HCT116 (cell line): ENCODE data around the gene GYS1.
A peak's percentile ranks its signal among the peaks of the same experiment; 100 is the strongest.

Experiments
- POLR2AphosphoS5 ChIP-seq: IDR thresholded peaks from 2 replicates; pipeline ENCODE4 v1.6.1; 2011; ENCODE audit warnings: mild to moderate bottlenecking, low read depth, low read length, moderate library complexity
- SRF ChIP-seq: IDR thresholded peaks from 2 replicates; pipeline ENCODE4 v1.6.1; 2012; ENCODE audit warnings: low read depth
- TF ChIP-seq, protein P1 (sequence below), 3 experiments: fragments of 200-600 bp in 1 of 3; sonication (generic) in 1 of 3; IDR thresholded peaks in 2 of 3; conservative IDR thresholded peaks in 1 of 3; 2 replicates each; pipeline ENCODE4 v1.5.1; 2012 to 2017; ENCODE audit warnings: low read depth in 2 of 3, low read length in 2 of 3, antibody characterized with exemption in 1 of 3, borderline replicate concordance in 1 of 3, control low read depth in 1 of 3, mild to moderate bottlenecking in 1 of 3, mixed read lengths in 1 of 3, mixed run types in 1 of 3, moderate library complexity in 1 of 3; ENCODE audit not compliant: insufficient read depth in 1 of 3
- TF ChIP-seq, protein P2 (sequence below): IDR thresholded peaks from 2 replicates; pipeline ENCODE4 v1.6.1; 2012

DNA sequence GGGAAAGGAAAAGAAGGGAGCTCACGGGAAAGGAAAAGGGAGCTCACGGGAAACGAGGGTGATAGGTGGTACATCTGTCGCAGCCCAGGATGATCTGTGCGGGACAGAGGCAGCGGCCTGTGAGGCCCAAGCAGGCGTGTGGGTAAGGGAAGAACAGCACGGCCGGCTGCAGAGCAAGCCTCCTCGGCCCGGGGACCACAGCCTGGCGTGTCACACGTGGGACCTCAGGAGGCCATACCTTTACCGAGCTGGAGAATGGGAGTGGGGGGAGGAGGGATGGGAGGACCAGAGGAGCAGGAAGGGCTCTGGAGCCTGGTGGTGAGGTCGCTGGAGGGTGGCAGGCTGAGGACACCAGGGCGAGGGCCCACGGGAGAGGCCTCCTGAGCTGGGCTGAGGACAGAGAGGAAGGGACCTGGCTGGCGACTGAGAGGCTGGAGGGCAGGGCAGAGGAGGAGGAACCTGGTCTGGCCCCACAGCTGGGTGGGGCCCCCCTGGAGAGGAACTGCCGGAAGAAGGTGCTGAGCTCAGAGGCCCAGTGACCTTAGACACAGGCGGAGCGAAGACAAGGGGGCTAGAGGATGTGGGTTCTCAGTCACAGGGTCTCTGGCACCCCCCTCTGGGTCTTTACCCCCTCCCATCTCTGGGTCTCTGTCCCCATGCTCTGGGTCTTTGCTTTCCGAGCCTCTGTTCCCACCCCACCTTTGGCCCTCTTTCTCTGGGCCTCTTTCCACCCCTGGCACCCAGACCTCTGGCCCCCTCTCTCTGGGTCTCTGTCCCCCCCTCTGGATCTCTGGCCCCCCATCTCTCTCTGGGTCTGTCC lies 30.9 kb downstream of the GYS1 start:
- TF ChIP-seq, protein P1, sequence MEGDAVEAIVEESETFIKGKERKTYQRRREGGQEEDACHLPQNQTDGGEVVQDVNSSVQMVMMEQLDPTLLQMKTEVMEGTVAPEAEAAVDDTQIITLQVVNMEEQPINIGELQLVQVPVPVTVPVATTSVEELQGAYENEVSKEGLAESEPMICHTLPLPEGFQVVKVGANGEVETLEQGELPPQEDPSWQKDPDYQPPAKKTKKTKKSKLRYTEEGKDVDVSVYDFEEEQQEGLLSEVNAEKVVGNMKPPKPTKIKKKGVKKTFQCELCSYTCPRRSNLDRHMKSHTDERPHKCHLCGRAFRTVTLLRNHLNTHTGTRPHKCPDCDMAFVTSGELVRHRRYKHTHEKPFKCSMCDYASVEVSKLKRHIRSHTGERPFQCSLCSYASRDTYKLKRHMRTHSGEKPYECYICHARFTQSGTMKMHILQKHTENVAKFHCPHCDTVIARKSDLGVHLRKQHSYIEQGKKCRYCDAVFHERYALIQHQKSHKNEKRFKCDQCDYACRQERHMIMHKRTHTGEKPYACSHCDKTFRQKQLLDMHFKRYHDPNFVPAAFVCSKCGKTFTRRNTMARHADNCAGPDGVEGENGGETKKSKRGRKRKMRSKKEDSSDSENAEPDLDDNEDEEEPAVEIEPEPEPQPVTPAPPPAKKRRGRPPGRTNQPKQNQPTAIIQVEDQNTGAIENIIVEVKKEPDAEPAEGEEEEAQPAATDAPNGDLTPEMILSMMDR (IDR thresholded peaks at IDR 0.05 in 2 of 3, conservative IDR thresholded peaks at IDR 0.05 in 1 of 3; ENCODE audit: borderline replicate concordance in 1 of 3, insufficient read depth in 1 of 3, low read depth in 2 of 3, low read length in 2 of 3), result no peak
- TF ChIP-seq SRF, result no peak
- TF ChIP-seq POLR2AphosphoS5, result peak; percentile 96
- TF ChIP-seq, protein P2, sequence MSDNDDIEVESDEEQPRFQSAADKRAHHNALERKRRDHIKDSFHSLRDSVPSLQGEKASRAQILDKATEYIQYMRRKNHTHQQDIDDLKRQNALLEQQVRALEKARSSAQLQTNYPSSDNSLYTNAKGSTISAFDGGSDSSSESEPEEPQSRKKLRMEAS, result no peak
